HG03565 (cell line): ENCODE measurements around the gene CEP68.

Experiments used
- ATAC-seq: cut with Tn5 transposase; IDR thresholded peaks from one replicate; pipeline ENCODE4 v1.9.1; 2021; ENCODE audit warnings: mild to moderate bottlenecking, moderate library complexity; ENCODE audit not compliant: unreplicated experiment

CEP68 gene

GRCh38 chr2:65055422-65056214 is 598 bp upstream of the CEP68 start:
- ATAC-seq, result peak; percentile 7

GRCh38 chr2:65057054-65057375 is 799 bp downstream of the CEP68 start:
- no peak for ATAC-seq

- ATAC-seq, result no peak
These were observed 1.3 kb downstream of the CEP68 start for GRCh38 chr2:65057391-65058052.

GRCh38 chr2:65059071-65059470 is 2.9 kb downstream of the CEP68 start:
- no peak for ATAC-seq

- no peak for ATAC-seq
These were observed 5.1 kb downstream of the CEP68 start for GRCh38 chr2:65061146-65061909.

- ATAC-seq, result no peak
These were observed 5.7 kb downstream of the CEP68 start for GRCh38 chr2:65061910-65062339.

GRCh38 chr2:65062843-65063825 is 6.9 kb downstream of the CEP68 start:
- no peak for ATAC-seq

GRCh38 chr2:65064728-65065552 is 8.7 kb downstream of the CEP68 start:
- peak; percentile 72 for ATAC-seq

- no peak for ATAC-seq
These were observed 11.8 kb downstream of the CEP68 start for GRCh38 chr2:65067806-65068553.

GRCh38 chr2:65069439-65069824 is 13.2 kb downstream of the CEP68 start:
- no peak for ATAC-seq

GRCh38 chr2:65070172-65070830 is 14.1 kb downstream of the CEP68 start:
- no peak for ATAC-seq

- ATAC-seq, result no peak
These were observed 14.6 kb downstream of the CEP68 start for GRCh38 chr2:65070856-65071255.

GRCh38 chr2:65071499-65072180 is 15.4 kb downstream of the CEP68 start:
- ATAC-seq, result no peak

- no peak for ATAC-seq
These were observed 16.2 kb downstream of the CEP68 start for GRCh38 chr2:65072181-65072970.

- no peak for ATAC-seq
These were observed 17.8 kb downstream of the CEP68 start for GRCh38 chr2:65073879-65074565.

GRCh38 chr2:65075176-65075575 is 19.0 kb downstream of the CEP68 start:
- no peak for ATAC-seq
